ENCODE measurements around the gene OR6S1. TPM values are rescaled to one million over a fixed set of nuclear protein-coding genes. Genes with fewer than 3 reads are reported as not detected.
"Not testable (repeated sequence)": the region's sequence is repeated elsewhere in the genome, so short reads cannot be mapped to it uniquely, and the experiment has no call there.

Gene OR6S1
- total and polyA plus RNA-seq, 9 donors = not detected

DNA sequence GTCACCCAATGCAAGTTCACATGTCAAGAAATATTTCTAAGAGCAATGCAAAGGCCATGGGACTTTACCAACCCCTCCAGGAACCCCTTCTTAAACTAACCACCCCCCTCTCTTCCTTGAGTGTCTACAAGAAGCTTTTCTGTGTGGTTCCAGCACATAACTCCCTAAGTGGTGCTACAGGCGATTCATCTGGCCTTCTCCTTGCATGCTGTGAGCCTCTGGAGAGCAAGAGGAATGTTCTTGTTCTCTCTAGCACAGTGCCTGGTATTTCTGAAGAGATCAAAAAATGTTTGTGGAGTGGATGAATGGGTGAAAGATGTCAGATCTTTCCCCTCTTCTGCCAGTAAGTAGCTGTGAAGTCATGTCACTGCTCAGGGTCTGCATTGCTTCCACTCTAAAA lies 44.4 kb downstream of the OR6S1 start:
- WGBS, 3 donors = 54 to 82% (median 71%) methylated on average over 1 of the region's 1 CpG
- no peak for TF ChIP-seq POLR2A (IDR thresholded peaks at IDR 0.05)
- TF ChIP-seq, protein P1, sequence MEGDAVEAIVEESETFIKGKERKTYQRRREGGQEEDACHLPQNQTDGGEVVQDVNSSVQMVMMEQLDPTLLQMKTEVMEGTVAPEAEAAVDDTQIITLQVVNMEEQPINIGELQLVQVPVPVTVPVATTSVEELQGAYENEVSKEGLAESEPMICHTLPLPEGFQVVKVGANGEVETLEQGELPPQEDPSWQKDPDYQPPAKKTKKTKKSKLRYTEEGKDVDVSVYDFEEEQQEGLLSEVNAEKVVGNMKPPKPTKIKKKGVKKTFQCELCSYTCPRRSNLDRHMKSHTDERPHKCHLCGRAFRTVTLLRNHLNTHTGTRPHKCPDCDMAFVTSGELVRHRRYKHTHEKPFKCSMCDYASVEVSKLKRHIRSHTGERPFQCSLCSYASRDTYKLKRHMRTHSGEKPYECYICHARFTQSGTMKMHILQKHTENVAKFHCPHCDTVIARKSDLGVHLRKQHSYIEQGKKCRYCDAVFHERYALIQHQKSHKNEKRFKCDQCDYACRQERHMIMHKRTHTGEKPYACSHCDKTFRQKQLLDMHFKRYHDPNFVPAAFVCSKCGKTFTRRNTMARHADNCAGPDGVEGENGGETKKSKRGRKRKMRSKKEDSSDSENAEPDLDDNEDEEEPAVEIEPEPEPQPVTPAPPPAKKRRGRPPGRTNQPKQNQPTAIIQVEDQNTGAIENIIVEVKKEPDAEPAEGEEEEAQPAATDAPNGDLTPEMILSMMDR (IDR thresholded peaks at IDR 0.05) = no peak
- TF ChIP-seq EP300 (IDR thresholded peaks at IDR 0.05) = no peak
- no peak for DNase-seq
- Histone ChIP-seq H3K27me3 (no peaks in the 10 kb centered on the region), H3K36me3 (no peaks in the 10 kb centered on the region), H3K27ac (no peak overlapping the region), H3K4me3 (no peak overlapping the region), H3K4me1 (ENCODE audit: insufficient read depth) (no peaks in the 10 kb centered on the region), H3K9me3 (no peaks in the 10 kb centered on the region)
- intact Hi-C loops (cut with DNase I) = no loop called here

DNA sequence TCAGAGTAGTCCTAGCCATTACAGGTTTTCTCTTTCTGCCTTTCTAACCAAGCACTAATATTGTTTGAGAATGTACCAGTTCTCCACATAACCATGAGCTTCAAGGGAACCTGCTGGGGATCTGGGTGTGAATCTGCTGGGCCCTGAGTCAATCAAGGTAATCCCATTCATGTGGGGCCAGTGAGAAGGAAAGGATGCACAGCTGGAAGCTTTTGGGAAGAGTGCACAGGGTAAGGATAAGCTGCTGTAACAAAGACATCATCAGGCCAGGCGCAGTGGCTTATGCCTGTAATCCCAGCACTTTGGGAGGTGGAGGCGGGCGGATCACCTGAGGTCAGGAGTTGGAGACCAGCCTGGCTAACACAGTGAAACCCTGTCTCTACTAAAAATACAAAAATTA lies 45.8 kb downstream of the OR6S1 start:
- DNase-seq; intact Hi-C loops (cut with DNase I); H3K27me3 ChIP-seq; H3K27ac ChIP-seq; H3K4me1 ChIP-seq (ENCODE audit: insufficient read depth); H3K36me3 ChIP-seq; H3K4me3 ChIP-seq; H3K9me3 ChIP-seq: not testable (repeated sequence)
- 93 to 96% (median 94%) methylated on average over 3 of the region's 3 CpGs for WGBS, 3 donors

DNA sequence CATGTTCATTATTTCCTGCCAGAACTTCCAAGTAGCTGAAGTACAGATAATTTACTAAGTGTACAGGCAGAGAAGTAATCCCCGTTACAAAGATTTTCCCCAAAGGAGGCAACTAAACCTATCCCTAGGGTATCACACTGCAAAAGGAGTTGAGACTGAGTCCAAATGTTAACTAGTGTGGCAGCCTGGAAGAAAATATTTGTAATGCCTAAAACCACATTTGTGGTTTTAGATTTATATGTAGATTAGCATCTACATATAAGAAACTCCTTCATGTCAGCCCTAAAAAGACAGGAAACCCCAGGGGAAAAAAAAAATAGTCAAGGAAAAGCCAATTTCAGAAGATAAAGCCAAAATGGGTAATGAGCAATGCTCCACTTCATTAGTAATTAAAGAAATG lies 48.9 kb downstream of the OR6S1 start:
- no peaks in the 10 kb centered on the region for H3K9me3 ChIP-seq
- 42 to 47% (median 44%) methylated on average over 1 of the region's 1 CpG for WGBS, 3 donors
- no peak overlapping the region for H3K4me3 ChIP-seq
- H3K27me3 ChIP-seq = no peaks in the 10 kb centered on the region
- intact Hi-C loops (cut with DNase I) = no loop called here
- H3K36me3 ChIP-seq = no peaks in the 10 kb centered on the region
- no peak overlapping the region for H3K27ac ChIP-seq
- TF ChIP-seq, protein P1 (IDR thresholded peaks at IDR 0.05) = no peak
- TF ChIP-seq POLR2A (IDR thresholded peaks at IDR 0.05) = no peak
- no peak for TF ChIP-seq EP300 (IDR thresholded peaks at IDR 0.05)
- H3K4me1 ChIP-seq (ENCODE audit: insufficient read depth) = no peaks in the 10 kb centered on the region
- no peak for DNase-seq

DNA sequence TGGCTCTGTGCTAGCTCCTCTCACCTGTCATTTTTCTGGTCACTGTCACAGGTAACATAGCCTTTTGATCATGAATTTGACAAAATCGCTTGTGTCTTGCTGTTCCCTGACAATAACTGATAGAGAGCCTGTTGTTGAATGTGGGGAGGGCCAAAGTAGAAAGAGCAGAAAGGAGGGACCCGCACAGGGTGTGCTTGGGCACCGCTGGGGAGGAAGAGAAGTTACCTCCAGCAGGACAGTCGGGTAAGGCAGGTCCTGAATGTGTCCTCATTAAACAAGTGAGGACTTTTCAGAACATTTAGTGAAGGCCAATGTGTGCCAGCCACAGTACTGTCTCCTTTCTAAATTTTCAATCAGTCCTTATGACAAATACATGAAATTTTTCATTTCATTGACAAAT lies 50.3 kb downstream of the OR6S1 start, which contains the start of gene RNASE12:
Gene RNASE12, minus strand, starts transcription at position 142 of the 400 bp plus-strand sequence. CDS start 653 bp downstream, outside the sequence.
- no peaks in the 10 kb centered on the region for H3K36me3 ChIP-seq
- intact Hi-C loops (cut with DNase I) = no loop called here
- DNase-seq = no peak
- WGBS, 3 donors = 72 to 81% (median 77%) methylated on average over 4 of the region's 4 CpGs
- no peaks in the 10 kb centered on the region for H3K4me1 ChIP-seq (ENCODE audit: insufficient read depth)
- H3K27ac ChIP-seq = no peak within 1 kb of the TSS
- no peaks in the 10 kb centered on the region for H3K27me3 ChIP-seq
- TF ChIP-seq EP300 (IDR thresholded peaks at IDR 0.05) = no peak
- TF ChIP-seq, protein P1 (IDR thresholded peaks at IDR 0.05) = no peak
- no peak for TF ChIP-seq POLR2A (IDR thresholded peaks at IDR 0.05)
- no peaks in the 10 kb centered on the region for H3K9me3 ChIP-seq
- no peak within 1 kb of the TSS for H3K4me3 ChIP-seq

Small RNA genes within 50 kb of the gene (small RNA-seq; reads per million reads assigned to genes)
- gene RF00019 = not detected

Other genes with a start within 250 kb of the OR6S1 start
- 10 to 100 TPM in 6 of 7 donors, 1 to 10 TPM in 1; 8.2 to 24.0 (median 18.2) TPM for gene TEP1, start 228.2 kb downstream of the OR6S1 start, total RNA-seq
- 10 to 100 TPM in 1 of 2 donors, 1 to 10 TPM in 1; 8.5 to 29.1 TPM for gene TEP1, start 228.2 kb downstream of the OR6S1 start, polyA plus RNA-seq
- gene KLHL33, start 205.5 kb downstream of the OR6S1 start, total RNA-seq = 1 to 10 TPM in 2 of 7 donors, under 1 TPM in 5; under 0.01 to 1.2 (median 0.72) TPM
- 1 to 10 TPM in 1 of 2 donors, under 1 TPM in 1; 0.73 to 1.1 TPM for gene KLHL33, start 205.5 kb downstream of the OR6S1 start, polyA plus RNA-seq
- 10 to 100 TPM; 31.8 to 68.8 (median 37.6) TPM for gene OSGEP, start 186.9 kb downstream of the OR6S1 start, total RNA-seq
- gene OSGEP, start 186.9 kb downstream of the OR6S1 start, polyA plus RNA-seq = 10 to 100 TPM; 38.1 to 39.4 TPM
- 100 to 1,000 TPM; 141 to 172 (median 159) TPM for gene APEX1, start 186.5 kb downstream of the OR6S1 start, total RNA-seq
- 100 to 1,000 TPM; 182 to 292 TPM for gene APEX1, start 186.5 kb downstream of the OR6S1 start, polyA plus RNA-seq
- 10 to 100 TPM; 11.8 to 32.0 (median 24.2) TPM for gene PIP4P1, start 180.3 kb downstream of the OR6S1 start, total RNA-seq
- gene PIP4P1, start 180.3 kb downstream of the OR6S1 start, polyA plus RNA-seq = 10 to 100 TPM; 29.7 to 32.9 TPM
- gene PNP, start 172.3 kb downstream of the OR6S1 start, total RNA-seq = 1 to 10 TPM; 3.4 to 9.2 (median 7.1) TPM
- gene PNP, start 172.3 kb downstream of the OR6S1 start, polyA plus RNA-seq = 10 to 100 TPM in 1 of 2 donors, 1 to 10 TPM in 1; 8.5 to 23.0 TPM
- under 1 TPM in 5 of 7 donors, not detected in 2; 0.20 to 0.75 (median 0.53) TPM for gene RNASE10, start 136.2 kb downstream of the OR6S1 start, total RNA-seq
- under 1 TPM in 1 of 2 donors, not detected in 1; 0.06 TPM for gene RNASE10, start 136.2 kb downstream of the OR6S1 start, polyA plus RNA-seq
- not detected for gene RNASE9, start 80.6 kb downstream of the OR6S1 start, total RNA-seq
- gene RNASE9, start 80.6 kb downstream of the OR6S1 start, polyA plus RNA-seq = not detected
- gene RNASE11, start 53.7 kb downstream of the OR6S1 start, total RNA-seq = not detected
- under 1 TPM in 1 of 2 donors, not detected in 1; 0.28 TPM for gene RNASE11, start 53.7 kb downstream of the OR6S1 start, polyA plus RNA-seq
- not detected for gene RNASE12, start 50.3 kb downstream of the OR6S1 start, total RNA-seq
- gene RNASE12, start 50.3 kb downstream of the OR6S1 start, polyA plus RNA-seq = not detected
- 100 to 1,000 TPM in 3 of 7 donors, 10 to 100 TPM in 4; 42.0 to 179 (median 97.6) TPM for gene RNASE4, start 42.9 kb upstream of the OR6S1 start, total RNA-seq
- 100 to 1,000 TPM; 156 to 183 TPM for gene RNASE4, start 42.9 kb upstream of the OR6S1 start, polyA plus RNA-seq
- gene ANG, start 47.1 kb upstream of the OR6S1 start, total RNA-seq = 10 to 100 TPM; 13.2 to 72.8 (median 39.1) TPM
- gene ANG, start 47.1 kb upstream of the OR6S1 start, polyA plus RNA-seq = 10 to 100 TPM; 65.2 to 80.5 TPM
- gene EDDM3A, start 104.2 kb upstream of the OR6S1 start, total RNA-seq = not detected
- not detected for gene EDDM3A, start 104.2 kb upstream of the OR6S1 start, polyA plus RNA-seq
- gene EDDM3B, start 126.7 kb upstream of the OR6S1 start, total RNA-seq = not detected
- not detected for gene EDDM3B, start 126.7 kb upstream of the OR6S1 start, polyA plus RNA-seq
- gene RNASE6, start 139.6 kb upstream of the OR6S1 start, total RNA-seq = 1 to 10 TPM; 3.1 to 7.5 (median 5.0) TPM
- gene RNASE6, start 139.6 kb upstream of the OR6S1 start, polyA plus RNA-seq = 10 to 100 TPM in 1 of 2 donors, 1 to 10 TPM in 1; 4.7 to 30.3 TPM
- 100 to 1,000 TPM in 6 of 7 donors, 10 to 100 TPM in 1; 62.5 to 293 (median 119) TPM for gene RNASE1, start 161.2 kb upstream of the OR6S1 start, total RNA-seq
- 100 to 1,000 TPM; 203 to 985 TPM for gene RNASE1, start 161.2 kb upstream of the OR6S1 start, polyA plus RNA-seq
- gene RNASE3, start 249.7 kb upstream of the OR6S1 start, total RNA-seq = not detected
- under 1 TPM in 1 of 2 donors, not detected in 1; 0.24 TPM for gene RNASE3, start 249.7 kb upstream of the OR6S1 start, polyA plus RNA-seq

Data from ovary (tissue), 9 donors.